Endothelial cell of umbilical vein (primary cell): ENCODE results near the gene DUOXA1. TPM values are rescaled to one million over a fixed set of nuclear protein-coding genes. Genes with fewer than 3 reads are reported as not detected.
A peak's percentile ranks its signal among the peaks of the same experiment; 100 is the strongest.

Experiments used
- BruUV-seq: library from RNA; stranded (reverse); fragments of 400-500 nt; replicated peaks from 2 replicates; lab custom pipeline; 2021; lab: Mats Ljungman, UMichigan
- CTCF ChIA-PET: fragments of 300-600, 350-600 bp; sonication (Branson Sonifier 250); formaldehyde crosslinking; loops from one replicate; lab custom pipeline; 2021; ENCODE audit warnings: antibody characterized with exemption, inconsistent platforms; lab: Charles Lee
- POLR2A ChIA-PET: fragments of 300-600, 350-600 bp; sonication (Branson Sonifier 250); formaldehyde crosslinking; loops from one replicate; lab custom pipeline; 2021; ENCODE audit warnings: antibody characterized with exemption, inconsistent platforms; lab: Charles Lee
- DNase-seq: peaks from one replicate; pipeline ENCODE4 v3.0.0-alpha.2; 2011; ENCODE audit warnings: low read depth, low spot score
- FAIRE-seq: peaks from 2 replicates; lab custom pipeline; 2011; peaks lifted over from hg19 to GRCh38; lab: Jason Lieb, UNC
- H2AFZ ChIP-seq: 2 replicates; pipeline ENCODE4 v1.6.0; 2012; ENCODE audit warnings: low read depth, low read length, control low read depth, inconsistent platforms
- H3K27ac ChIP-seq: 2 replicates; pipeline ENCODE4 v1.5.1; 2011; ENCODE audit warnings: low read depth, mild to moderate bottlenecking, control low read depth, low read length, moderate library complexity; ENCODE audit not compliant: insufficient read depth
- H3K27me3 ChIP-seq, 2 experiments: 2 replicates each; pipeline versions ENCODE4 v1.6.0 to v1.6.1; 2011; ENCODE audit warnings: low read length in 2 of 2, mixed read lengths in 1 of 2; ENCODE audit not compliant: control insufficient read depth in 2 of 2, insufficient read depth in 2 of 2
- H3K36me3 ChIP-seq, 2 experiments: 2 replicates in 1 of 2; 3 replicates in 1 of 2; pipeline ENCODE4 v1.5.1; 2011; ENCODE audit warnings: low read length in 2 of 2, mild to moderate bottlenecking in 1 of 2, moderate library complexity in 1 of 2; ENCODE audit not compliant: control insufficient read depth in 2 of 2, insufficient read depth in 2 of 2; ENCODE audit errors: extremely low read depth in 1 of 2
- H3K4me1 ChIP-seq: 3 replicates; pipeline ENCODE4 v1.5.1; 2011; ENCODE audit warnings: mild to moderate bottlenecking, low read length; ENCODE audit not compliant: control insufficient read depth, insufficient read depth; ENCODE audit errors: extremely low read depth
- H3K4me2 ChIP-seq: 2 replicates; pipeline ENCODE4 v1.6.1; 2011; ENCODE audit warnings: low read length, control low read depth, mixed read lengths; ENCODE audit not compliant: insufficient read depth
- H3K4me3 ChIP-seq, 3 experiments: fragments of 200-600 bp in 1 of 3; sonication (generic), shearing (Covaris generic) in 1 of 3; replicated peaks in 1 of 3; 2 replicates each; pipeline ENCODE4 v1.5.1; 2011 to 2016; ENCODE audit warnings: control low read depth in 3 of 3, low read length in 3 of 3, mild to moderate bottlenecking in 2 of 3, inconsistent platforms in 1 of 3, low read depth in 1 of 3, moderate library complexity in 1 of 3; ENCODE audit not compliant: insufficient read depth in 1 of 3
- H3K79me2 ChIP-seq: 2 replicates; pipeline ENCODE4 v1.6.0; 2012; ENCODE audit warnings: low read length, inconsistent platforms; ENCODE audit not compliant: control insufficient read depth, insufficient read depth
- H3K9ac ChIP-seq: replicated peaks from 2 replicates; pipeline ENCODE3; 2011; ENCODE audit warnings: low read length, control low read depth; ENCODE audit not compliant: insufficient read depth; ENCODE audit errors: extremely low read depth
- H3K9me1 ChIP-seq: replicated peaks from 3 replicates; pipeline ENCODE4 v1.6.0; 2011; ENCODE audit warnings: mild to moderate bottlenecking, low read length; ENCODE audit not compliant: control insufficient read depth, insufficient read depth; ENCODE audit errors: extremely low read depth
- H3K9me3 ChIP-seq: replicated peaks from 2 replicates; pipeline ENCODE4 v1.5.1; 2012; ENCODE audit warnings: low read length, inconsistent platforms; ENCODE audit not compliant: control insufficient read depth, insufficient read depth
- H4K20me1 ChIP-seq: replicated peaks from 2 replicates; pipeline ENCODE3; 2011; ENCODE audit warnings: mild to moderate bottlenecking, low read length; ENCODE audit not compliant: control insufficient read depth, insufficient read depth; ENCODE audit errors: extremely low read depth
- CTCF ChIP-seq, 2 donors: IDR thresholded peaks; 1 replicate in 1 of 2; 2 replicates in 1 of 2; pipeline ENCODE4 v1.5.1; 2011; ENCODE audit warnings: low read length in 2 of 2, mild to moderate bottlenecking in 2 of 2, moderate library complexity in 2 of 2, control low read depth in 1 of 2, inconsistent platforms in 1 of 2, low read depth in 1 of 2; ENCODE audit not compliant: insufficient read depth in 1 of 2; ENCODE audit errors: extremely low read depth in 1 of 2
- JUN ChIP-seq: IDR thresholded peaks from 2 replicates; pipeline ENCODE4 v1.6.1; 2011; ENCODE audit warnings: borderline replicate concordance, low read depth; ENCODE audit not compliant: insufficient read length, insufficient read depth
- MAX ChIP-seq: IDR thresholded peaks from 2 replicates; pipeline ENCODE4 v1.6.1; 2011; ENCODE audit not compliant: insufficient read depth, insufficient read length
- POLR2AphosphoS5 ChIP-seq: IDR thresholded peaks from 2 replicates; pipeline ENCODE4 v1.6.1; 2012; ENCODE audit warnings: low read depth, mild to moderate bottlenecking, control low read depth, low read length, moderate library complexity; ENCODE audit not compliant: insufficient read depth
- dilution Hi-C: fragments of 300-500 bp; cut with MboI; formaldehyde crosslinking; loops from one replicate; pipeline ENCODE4 v1.15.0; 2019; ENCODE audit warnings: low sequenced_read_pairs; ENCODE audit not compliant: extremely low pct_ligation_motif_present
- intact Hi-C: fragments of 100-400 bp; cut with micrococcal nuclease; formaldehyde crosslinking; loops from one replicate; pipeline ENCODE4 v1.10.0; 2022
- polyA plus RNA-seq, 4 experiments: library from polyadenylated mRNA; depleted of rRNA in 3 of 4; stranded (reverse) in 3 of 4; unstranded in 1 of 4; fragments of >200 nt; gene quantifications; 2 replicates each; pipeline versions ENCODE4 v1.2.1 to v1.2.3, GENCODE V29; 2011 to 2012; ENCODE audit warnings: missing spikeins in 1 of 4
- total RNA-seq: library from RNA; stranded (reverse); gene quantifications from 2 replicates; pipeline ENCODE4 v1.2.3, GENCODE V29; 2021

Gene DUOXA1
- total and polyA plus RNA-seq, 2 donors (not counting 3 experiments of a cell fraction or from before 2014, with no cell fraction given): 0.07 TPM; not detected in 1

- peak; percentile 72 for DNase-seq
Measured at GRCh38 chr15:45166834-45167630, 37.4 kb upstream of the DUOXA1 start.

More at GRCh38 chr15:45166834-45167630, 37.4 kb upstream of the DUOXA1 start:
- Histone ChIP-seq H3K9me3 (no peaks in the 10 kb centered on the region), H3K4me2 (peak overlapping the region; percentile 63), H3K79me2 (no peaks in the 10 kb centered on the region), H3K4me1 (peaks cover 3% of the 10 kb centered on the region), H4K20me1 (no peaks in the 10 kb centered on the region), H3K27me3 (no peaks in the 10 kb centered on the region), H3K4me3 (peak overlapping the region; percentile 54 to 76 (median 61)), H2AFZ (peak overlapping the region; percentile 72), H3K9ac (peak overlapping the region; percentile 95), H3K27ac (peak overlapping the region; percentile 79), H3K36me3 (no peaks in the 10 kb centered on the region), H3K9me1 (no peaks in the 10 kb centered on the region)
- BruUV-seq: TSS peak; percentile 53
- intact Hi-C loops: loop anchor here (1.0 kb wide), 2 partner anchors 31 to 109 kb away; no protein-coding TSS in a partner anchor
- dilution Hi-C loops: no loop called here
- POLR2A ChIA-PET: interaction anchor here (0.8 kb wide), 1 partner anchor 15 kb away, joined by 3 read pairs; no protein-coding TSS in a partner anchor
- TF ChIP-seq MAX (peak; percentile 15), POLR2AphosphoS5 (peak; percentile 87), JUN (no peak), CTCF (IDR thresholded peaks at IDR 0.05; ENCODE audit: extremely low read depth in 1 of 2, insufficient read depth in 1 of 2, low read depth in 1 of 2, low read length in 2 of 2) (peak; percentile 52 to 74)
- CTCF ChIA-PET: interaction anchor here (0.7 to 2.2 kb wide), 7 partner anchors 10 to 264 kb away, joined by 3 to 8 read pairs (median 4); a partner anchor contains a TSS
- FAIRE-seq: peak; percentile 91
